ENCODE data around the gene AZI2.

AZI2 gene

DNA sequence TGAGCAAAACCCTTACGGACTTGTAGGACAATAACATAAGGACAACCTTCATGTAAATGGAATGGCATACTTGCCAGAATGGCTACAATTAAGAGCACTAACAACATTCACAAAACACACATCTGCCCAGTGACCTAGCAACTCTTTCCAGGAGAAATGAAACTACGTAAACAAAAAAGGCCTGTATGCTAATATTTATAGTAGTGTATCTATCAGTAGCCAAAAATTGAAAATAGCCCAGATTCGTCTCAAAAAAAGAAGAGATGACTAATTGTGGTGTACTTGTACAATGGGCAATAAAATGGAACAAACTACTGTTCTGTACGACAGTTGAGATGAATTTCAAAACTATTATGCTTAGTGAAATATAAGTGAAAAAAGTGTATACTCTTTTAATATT, 68.9 kb downstream of the AZI2 start:
- no peak overlapping the region for H3K27ac ChIP-seq (ENCODE audit: low read depth, low read length)
- H2AFZ ChIP-seq (ENCODE audit: low read length, unreplicated experiment), result no peak overlapping the region
- H3K36me3 ChIP-seq (ENCODE audit: insufficient read depth, low read length), result peaks cover 2% of the 10 kb centered on the region; the same call in 1 of the 2 replicates
- H3K79me2 ChIP-seq (ENCODE audit: control insufficient read depth, insufficient read depth, low read length, unreplicated experiment), result peaks cover 1% of the 10 kb centered on the region
- H3K4me1 ChIP-seq (ENCODE audit: control insufficient read depth, insufficient read depth, low read length, unreplicated experiment), result no peaks in the 10 kb centered on the region
- H3K4me3 ChIP-seq (ENCODE audit: low read depth, low read length), result no peak overlapping the region
- no peaks in the 10 kb centered on the region for H3K27me3 ChIP-seq (ENCODE audit: insufficient read depth, low read length)

GRCh38 chr3:28278918-28279317, 69.7 kb downstream of the AZI2 start:
- H3K27me3 ChIP-seq (ENCODE audit: insufficient read depth, low read length), result no peaks in the 10 kb centered on the region
- H3K79me2 ChIP-seq (ENCODE audit: control insufficient read depth, insufficient read depth, low read length, unreplicated experiment), result peaks cover 2% of the 10 kb centered on the region
- H3K4me1 ChIP-seq (ENCODE audit: control insufficient read depth, insufficient read depth, low read length, unreplicated experiment), result no peaks in the 10 kb centered on the region
- H3K27ac ChIP-seq (ENCODE audit: low read depth, low read length), result no peak overlapping the region
- no peak overlapping the region for H2AFZ ChIP-seq (ENCODE audit: low read length, unreplicated experiment)
- no peak overlapping the region for H3K4me3 ChIP-seq (ENCODE audit: low read depth, low read length)
- H3K36me3 ChIP-seq (ENCODE audit: insufficient read depth, low read length), result peaks cover 6% of the 10 kb centered on the region; the same call in 1 of the 2 replicates

DNA sequence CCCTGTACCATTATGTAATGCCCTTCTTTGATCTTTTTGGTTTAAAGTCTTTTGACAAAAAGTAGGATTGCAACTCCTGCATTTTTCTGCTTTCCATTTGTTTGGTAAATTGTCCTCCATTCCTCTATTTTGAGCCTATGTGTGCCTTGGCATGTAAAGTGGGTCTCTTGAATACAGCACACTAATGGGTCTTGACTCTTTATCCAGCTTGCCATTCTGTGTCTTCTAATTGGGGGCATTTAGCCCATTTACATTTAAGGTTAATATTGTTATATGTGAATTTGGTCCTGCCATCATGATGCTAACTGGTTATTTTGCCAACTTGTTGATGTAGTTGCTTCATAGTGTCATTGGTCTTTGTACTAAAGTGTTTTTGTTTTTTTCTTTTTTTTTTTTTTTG, 74.8 kb downstream of the AZI2 start:
- Histone ChIP-seq H3K36me3 (ENCODE audit: insufficient read depth, low read length) (peaks cover 30% of the 10 kb centered on the region), H3K79me2 (ENCODE audit: control insufficient read depth, insufficient read depth, low read length, unreplicated experiment) (peaks cover 2% of the 10 kb centered on the region)

More for the DNA sequence above, 74.8 kb downstream of the AZI2 start:
- no peak overlapping the region for H3K27ac ChIP-seq (ENCODE audit: low read depth, low read length)
- no peaks in the 10 kb centered on the region for H3K4me1 ChIP-seq (ENCODE audit: control insufficient read depth, insufficient read depth, low read length, unreplicated experiment)
- no peaks in the 10 kb centered on the region for H3K27me3 ChIP-seq (ENCODE audit: insufficient read depth, low read length)
- H3K4me3 ChIP-seq (ENCODE audit: low read depth, low read length), result no peak overlapping the region
- no peak overlapping the region for H2AFZ ChIP-seq (ENCODE audit: low read length, unreplicated experiment)
